NK-92 (cell line): ENCODE results near the gene EVPL.
"Not testable (repeated sequence)": the region's sequence is repeated elsewhere in the genome, so short reads cannot be mapped to it uniquely, and the experiment has no call there.

ENCODE experiments used
- DNase-seq: peaks from one replicate; lab custom pipeline; 2025; ENCODE audit not compliant: unreplicated experiment; lab: John Stamatoyannopoulos, UW

The EVPL gene

DNA sequence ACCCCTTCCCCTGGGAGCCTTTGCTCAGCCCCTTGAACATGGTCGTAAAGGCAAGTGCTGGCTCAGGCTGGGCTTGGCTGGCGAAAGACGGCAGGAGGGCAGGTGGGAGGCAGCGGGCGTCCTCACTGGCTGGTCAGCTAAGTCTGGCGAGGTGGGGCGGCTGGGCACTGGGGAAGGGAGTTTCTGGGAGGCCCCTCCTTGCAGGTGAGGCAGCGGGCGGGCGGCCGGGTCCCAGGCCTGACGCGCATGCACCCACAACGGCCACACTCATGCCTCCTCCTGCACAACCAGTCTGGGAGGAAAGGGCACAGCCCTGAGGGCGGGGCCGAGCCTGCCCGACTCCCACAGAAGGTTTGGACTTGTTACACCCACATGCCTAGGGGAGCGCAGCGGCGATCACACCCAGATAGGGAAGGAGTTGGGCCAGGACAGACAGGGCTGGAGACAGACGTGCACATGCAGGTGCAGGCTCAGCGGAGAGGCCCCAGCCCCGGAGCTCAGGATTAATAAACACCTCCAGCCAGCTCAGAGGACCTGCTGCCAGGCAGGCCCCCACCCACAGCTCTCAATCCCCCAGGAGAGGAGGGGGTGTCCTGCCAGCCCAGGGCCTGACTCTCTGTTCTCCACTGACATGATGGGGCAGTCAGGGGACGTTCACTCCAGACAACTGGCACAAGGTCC lies at the start of gene EVPL:
TSS of gene EVPL (minus strand) at position 148 of the 681 bp plus-strand sequence. CDS start at position 40, 108 bp downstream.
- DNase-seq, result no peak

DNA sequence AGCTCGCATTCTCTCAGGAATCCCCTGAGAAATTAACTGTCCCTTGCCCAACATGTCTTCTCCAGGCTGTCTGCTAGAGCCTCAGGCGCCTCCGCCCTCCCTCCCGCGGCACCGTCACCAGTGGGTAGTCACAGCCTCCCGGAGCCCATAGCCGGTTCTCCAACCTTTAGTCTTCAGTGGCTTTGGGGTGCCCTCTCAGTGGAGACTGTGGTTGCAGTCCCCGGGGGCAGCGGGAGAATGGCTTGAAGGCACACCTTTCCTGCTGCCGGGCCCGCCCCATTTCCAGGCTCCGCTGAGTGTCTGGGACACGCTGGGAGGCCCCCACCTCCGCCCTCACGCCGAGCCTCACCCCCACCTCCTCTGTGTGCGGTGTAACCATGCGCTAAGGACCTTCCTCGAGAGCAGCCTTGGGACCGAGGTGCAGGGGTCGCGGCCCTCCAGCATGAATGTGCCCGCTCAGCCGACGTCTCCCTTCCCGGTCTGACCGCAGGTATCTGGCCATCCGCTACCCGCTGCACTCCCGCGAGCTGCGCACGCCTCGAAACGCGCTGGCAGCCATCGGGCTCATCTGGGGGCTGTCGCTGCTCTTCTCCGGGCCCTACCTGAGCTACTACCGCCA lies 49.1 kb upstream of the EVPL start:
- no peak for DNase-seq

DNA sequence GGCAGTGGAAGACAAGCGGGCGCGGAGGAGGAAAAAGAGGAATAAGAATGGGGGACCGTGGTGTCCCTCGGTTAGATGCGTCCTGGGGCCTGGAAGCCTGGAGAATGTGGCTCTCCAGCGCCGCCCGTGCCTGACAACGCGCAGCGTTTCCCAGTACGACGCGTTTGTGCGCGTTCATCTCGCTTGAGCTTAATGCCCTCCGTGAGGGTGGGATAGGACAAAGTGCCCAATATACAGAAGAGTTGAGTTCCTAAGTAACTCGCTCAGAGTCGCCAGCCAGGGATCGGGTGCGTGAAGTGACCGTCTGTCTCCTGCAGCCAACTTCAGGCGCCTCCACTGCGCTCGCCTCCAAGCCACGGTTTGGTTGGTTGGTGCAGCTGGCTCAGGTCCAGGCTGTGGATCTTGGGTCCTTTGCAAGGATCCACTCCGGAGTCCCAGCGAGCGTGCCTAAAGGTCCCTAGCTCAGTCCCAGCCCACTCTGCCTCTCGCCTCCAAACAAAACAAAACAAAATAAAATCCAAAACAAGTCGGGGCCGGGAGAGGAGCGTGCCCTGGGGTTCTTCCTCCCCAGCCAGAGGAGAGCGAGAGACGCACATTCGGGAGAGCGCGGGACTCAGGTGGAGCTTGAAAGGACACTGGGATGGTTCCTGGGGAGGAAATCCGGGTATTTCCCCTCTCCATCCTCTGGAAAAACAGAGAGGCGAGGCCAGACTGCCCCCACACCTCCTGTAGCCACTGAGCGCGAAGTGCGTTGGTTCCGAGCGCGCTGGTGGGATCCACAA lies 48.4 kb upstream of the EVPL start:
- DNase-seq, result no peak

DNA sequence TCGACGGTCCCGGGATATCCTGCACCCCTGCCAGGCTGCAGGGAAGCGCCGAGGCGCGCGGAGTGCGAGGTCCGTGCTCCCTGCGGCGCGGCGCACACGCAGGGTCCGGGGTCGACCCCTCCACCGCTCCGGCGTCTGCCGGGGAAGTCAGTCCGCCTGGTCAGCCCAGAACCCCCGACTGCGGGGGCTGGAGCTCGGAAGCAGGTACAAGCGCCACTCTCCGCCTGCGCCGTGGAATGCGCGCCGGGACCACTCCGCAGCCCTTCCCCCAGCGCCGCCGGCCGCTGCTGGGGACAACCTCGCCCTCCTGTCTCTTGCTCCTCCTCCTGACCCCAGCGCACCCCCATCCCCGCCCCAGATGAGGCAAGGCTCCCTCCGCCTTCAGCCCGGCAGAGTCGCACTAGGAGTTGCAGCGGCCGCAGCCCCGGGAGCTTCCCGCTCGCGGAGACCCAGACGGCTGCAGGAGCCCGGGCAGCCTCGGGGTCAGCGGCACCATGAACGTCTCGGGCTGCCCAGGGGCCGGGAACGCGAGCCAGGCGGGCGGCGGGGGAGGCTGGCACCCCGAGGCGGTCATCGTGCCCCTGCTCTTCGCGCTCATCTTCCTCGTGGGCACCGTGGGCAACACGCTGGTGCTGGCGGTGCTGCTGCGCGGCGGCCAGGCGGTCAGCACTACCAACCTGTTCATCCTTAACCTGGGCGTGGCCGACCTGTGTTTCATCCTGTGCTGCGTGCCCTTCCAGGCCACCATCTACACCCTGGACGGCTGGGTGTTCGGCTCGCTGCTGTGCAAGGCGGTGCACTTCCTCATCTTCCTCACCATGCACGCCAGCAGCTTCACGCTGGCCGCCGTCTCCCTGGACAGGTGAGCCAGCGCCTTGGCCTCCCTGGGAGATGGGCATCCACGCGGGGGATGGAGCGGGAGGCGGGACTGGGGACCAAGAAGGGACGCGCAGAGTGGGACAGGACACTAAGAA lies 47.6 kb upstream of the EVPL start, which contains the start of gene GALR2:
TSS of gene GALR2 (plus strand) at position 392 of the 974 bp plus-strand sequence. CDS start at position 495, 103 bp downstream.
- no peak for DNase-seq

DNA sequence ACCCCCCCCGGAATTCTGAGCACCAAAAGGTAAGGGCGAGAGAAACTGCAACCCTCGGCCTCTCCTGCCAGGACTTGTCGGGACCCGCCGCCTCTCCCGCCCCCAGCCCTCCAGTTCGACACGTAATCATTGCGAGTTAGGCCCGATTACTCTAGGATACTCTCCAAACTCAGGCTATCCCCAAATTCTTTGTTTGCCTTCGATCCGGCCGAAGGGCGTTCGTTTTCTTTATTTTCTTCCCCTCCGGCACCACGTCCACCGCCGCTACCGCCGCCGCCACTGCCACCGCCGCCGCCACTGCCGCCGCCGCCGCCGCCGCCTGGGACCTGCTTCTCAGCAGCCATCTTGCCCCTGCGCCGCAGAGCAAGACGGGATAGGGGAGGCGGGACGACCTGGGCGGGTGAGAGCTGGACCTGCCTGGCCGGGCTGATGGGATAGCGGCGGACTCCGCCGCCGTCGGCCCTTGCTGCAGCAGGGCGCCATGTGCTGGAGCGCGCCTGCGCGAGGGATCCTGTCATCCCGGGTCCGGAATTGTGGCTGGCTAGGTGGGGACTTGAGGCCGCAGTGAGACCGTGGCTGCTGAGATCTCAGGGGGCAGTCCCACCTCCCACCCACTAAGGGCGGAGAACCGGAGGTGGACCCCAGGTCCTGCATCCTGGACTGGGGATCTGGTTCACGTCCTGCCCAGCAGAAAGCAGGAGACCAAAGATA lies 45.2 kb upstream of the EVPL start, which contains the start of gene SRP68:
TSS of gene SRP68 (minus strand) at position 370 of the 711 bp plus-strand sequence. CDS start at position 344, 26 bp downstream.
- no peak for DNase-seq

DNA sequence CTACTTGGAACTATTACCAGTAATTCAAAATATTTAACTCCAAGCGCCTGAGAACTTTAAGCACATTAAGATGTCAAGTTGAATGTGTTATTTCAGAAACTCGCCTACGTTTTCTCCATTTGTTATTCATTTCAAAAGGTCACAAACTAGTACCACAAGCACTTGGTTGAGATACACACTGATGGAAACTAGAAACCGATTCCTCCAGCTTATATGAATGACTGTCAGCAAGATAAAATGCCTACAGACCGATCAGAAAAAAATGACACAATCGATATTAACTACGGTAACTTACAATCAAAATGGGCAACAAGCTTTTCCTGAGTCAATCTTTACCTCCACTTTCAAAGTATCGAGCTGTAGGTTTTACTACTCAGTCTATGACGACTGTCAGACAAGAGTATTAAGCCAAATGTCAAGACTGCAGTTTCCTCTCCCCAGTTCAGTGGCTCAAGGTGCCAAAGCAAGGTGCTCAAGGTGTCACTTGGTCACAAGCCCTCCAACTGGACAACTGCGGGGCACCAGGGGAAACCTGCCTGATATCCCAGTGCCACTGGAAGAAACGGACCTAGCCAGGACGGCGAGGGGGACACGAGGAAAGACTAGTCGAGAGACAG lies 44.5 kb upstream of the EVPL start:
- no peak for DNase-seq

DNA sequence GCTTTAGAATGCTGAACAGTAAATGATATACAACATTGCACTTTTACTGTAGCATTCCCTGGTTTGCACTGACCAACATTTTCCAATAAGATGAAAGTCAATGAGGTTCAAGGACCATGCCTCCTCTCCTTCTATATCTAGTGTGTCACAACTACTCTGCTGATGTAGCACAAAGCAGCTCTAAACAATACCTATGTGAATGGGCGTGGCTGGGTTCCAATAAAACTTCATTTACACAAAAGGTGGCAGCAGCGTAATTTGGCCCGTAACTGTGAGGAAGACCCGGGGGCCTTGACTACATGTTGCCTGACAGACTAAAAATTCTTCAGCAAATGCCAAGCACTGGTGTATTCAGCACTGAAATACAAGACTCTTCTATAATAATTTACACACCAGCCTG lies 38.7 kb upstream of the EVPL start:
- no peak for DNase-seq

DNA sequence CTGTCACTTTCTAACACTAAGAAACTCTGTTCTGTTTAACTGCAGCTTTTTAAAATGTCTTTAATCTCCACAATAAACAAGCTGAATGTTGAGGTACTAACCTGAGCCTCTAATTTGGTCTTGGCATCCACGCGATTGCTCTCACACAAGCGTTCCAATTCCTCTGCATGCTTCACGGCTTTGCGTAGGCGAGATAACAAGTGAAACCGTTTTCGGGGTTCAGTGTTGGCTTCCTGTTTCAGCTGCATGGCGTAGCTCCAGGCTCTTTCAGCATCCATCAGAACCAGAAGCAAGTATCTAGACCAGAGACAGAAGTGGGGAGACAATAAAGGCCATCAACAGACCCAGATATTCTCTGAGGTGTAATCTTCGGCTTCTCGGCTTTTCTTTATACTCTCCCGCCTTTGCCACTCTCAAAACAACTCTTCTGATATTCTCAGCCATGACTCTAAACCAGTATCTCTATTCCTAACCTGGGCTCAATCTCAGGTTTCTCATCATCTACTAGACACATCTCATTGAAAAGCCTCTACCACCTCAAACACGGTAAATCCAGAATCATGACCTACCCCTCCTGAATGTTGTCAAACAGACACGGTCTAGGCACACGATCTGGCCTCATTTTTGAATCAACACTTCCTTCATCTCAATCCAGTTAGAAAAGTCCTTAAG lies 36.9 kb upstream of the EVPL start:
- DNase-seq, result no peak

DNA sequence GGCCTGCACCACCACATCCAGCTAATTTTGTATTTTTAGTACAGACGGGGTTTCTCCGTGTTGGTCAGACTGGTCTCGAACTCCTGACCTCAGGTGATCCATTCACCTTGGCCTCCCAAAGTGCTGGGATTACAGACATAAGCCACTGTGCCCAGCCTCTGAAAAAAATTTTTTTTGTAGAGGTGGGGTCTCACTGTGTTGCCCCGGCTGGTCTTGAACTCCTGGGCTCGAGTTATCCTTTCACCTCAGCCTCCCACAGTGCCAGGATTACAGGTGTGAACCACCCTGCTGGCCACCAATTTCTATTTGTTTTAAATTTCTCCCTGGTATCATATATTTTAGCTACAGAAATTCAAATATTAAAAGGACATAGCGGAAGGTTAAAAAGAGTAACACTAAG lies 31.2 kb upstream of the EVPL start:
- DNase-seq, result not testable (repeated sequence)

DNA sequence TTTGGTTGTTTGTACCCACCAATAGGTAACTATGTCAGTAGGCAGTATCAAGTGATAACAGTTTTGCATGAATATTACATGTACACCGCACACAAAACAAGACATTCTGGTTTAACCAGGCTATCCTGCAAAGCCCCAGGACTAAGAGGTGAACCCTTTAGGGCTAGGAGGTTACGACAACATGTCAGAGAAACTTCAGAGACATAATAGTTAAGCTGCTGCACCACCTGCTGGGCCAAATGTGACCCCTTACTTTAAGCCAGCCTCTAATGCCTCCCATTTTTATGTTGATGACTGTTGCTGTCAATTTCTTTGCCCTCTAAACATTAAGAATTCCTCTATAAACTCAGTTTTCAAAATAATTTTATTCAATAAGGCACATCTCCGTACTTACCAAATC lies 29.8 kb upstream of the EVPL start:
- no peak for DNase-seq

DNA sequence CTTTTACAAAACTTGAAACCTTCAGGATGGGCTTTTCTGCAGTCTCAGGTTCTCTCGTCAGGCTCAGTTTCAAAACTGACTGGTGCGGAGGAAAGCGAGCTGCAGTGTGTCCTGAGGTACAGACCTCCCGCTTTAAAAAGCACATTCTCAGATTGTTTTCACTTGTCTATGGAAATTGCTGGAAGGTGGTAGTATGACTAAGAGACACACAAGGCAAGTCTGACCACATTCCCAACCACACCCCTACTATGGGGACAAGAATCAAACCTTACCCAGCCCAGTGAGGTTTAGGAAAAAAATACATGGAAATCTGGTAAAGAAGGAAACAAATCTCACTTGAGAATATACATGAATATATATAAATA lies 27.0 kb upstream of the EVPL start:
- DNase-seq, result no peak

DNA sequence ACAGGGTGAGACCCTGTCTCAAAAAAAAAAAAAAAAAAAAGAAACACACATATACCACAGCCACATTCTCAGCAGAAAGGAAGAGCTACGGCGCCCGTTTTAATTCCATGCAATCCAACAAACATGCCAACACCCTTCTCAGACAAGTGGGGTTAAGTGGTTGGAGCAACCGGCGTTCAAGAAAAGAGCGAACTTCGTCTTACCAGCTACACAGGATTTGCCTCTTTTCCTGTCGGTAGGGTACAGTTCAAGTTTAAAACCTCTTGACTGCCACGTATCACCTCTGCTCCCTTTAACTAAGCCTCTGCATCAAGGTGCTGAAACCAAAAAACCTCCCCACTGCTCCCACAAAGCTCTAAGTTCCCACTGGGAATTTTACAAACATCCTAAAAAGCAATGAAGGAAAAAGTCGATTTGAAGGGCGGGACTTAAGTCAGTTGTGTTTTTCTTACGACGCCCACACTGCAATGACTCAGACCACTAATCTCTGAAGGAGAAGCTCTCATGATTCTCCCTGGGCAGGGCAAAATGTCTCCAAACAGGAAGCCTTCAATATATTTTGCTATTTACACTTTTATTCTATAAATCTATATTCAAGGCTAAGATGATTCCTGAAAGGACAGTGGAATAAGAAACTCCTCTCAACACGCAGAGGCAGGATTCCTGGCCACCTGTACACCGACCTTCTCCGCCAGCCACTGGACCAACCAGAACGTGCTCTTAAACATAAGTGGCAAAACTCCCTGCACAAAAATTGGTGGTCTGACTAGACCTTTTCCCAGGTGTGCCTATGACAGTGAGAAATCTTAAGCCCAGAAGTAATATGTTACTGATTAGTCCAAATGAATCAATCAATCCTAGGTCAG lies 26.4 kb upstream of the EVPL start:
- no peak for DNase-seq

DNA sequence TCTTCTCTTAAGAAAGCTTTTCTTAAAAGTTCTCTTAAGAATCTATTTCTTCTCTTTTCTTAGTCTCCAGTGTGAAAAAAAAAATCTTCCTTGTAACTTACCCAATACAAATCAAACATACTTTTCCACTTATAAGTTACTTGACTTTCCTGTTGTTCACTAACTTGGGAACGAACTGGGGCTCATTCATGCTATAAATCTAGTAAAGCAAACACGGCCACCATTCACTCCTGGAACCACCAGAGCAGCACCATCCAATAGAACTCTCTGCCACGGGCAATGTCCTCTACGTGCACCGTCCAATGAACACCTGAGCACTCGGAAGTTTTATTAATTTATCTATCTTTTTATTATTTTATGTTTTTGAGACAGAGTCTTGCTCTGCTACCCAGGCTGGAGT lies 24.5 kb upstream of the EVPL start:
- DNase-seq, result no peak

DNA sequence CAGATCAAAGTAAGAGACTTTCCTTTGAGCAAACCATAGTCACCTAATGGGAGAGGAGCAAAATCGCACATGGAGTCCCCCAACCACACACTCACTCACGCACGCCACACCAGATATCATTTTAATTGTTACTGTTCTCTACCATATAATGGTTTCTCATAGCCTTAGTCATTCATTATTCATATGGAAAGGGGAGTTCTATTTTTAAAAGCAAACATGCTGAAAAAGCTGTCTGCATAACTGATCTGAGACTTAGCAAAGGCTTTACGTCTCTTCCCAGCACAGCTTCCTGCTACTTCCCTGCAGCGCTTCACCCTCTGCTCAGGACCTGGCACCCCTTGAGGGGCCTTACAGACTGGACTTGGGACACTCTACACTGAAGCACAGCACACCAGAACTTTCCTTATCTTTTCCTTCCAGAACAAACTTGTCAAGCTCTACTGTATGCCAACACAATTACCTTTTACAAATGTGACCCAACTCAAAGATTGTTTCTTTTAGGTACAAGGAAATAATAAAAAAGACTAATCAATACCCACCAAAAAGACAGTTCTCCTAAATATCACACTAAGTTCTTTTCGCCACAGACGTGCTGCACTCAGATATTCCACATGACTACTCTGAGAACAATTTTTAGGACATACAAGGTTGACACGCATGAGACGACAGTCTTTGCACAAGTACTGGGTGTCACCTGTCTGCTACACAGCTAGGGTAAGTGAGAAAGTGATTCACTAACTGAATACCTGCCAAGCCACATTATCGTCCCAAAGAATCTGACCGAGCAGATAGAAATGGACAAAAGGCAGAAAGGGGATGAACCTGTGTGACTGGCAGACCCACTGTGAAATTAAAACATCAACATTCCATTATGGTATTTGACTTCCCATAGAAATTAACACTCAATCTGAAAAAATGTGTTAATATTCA lies 23.7 kb upstream of the EVPL start:
- no peak for DNase-seq

DNA sequence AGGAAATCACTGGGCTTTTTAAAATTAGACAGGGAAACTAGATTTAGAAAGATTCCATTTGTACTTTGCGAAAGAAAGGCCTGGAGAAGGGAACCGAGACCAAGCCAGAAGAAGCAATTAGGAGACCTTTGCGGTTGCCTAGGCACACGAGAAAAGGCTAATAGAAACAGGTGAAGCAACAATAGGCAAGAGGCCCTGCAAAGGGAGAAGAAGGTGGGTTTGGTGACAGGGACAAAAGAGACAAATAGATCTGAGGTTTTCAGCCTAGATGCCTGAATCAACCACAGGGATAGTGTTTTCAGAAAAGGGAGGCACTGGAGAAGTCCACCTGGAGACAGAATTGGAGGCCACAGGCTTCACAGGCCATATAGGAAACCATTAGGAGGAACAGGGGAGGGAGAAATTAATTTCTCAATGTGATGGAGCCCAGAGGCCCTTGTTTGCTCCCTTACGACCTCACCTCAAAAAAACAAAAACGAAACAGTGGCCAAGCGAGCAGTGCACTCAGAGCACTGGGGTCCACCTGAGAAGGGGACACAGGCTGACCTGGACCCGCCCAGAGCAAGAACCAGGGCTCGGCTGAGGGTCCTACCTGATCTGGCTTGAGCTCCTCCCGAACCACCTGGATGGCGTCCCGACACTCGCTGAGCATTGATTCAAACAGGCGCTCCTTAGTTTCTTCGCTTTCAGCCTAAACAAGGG lies 22.9 kb upstream of the EVPL start:
- no peak for DNase-seq

DNA sequence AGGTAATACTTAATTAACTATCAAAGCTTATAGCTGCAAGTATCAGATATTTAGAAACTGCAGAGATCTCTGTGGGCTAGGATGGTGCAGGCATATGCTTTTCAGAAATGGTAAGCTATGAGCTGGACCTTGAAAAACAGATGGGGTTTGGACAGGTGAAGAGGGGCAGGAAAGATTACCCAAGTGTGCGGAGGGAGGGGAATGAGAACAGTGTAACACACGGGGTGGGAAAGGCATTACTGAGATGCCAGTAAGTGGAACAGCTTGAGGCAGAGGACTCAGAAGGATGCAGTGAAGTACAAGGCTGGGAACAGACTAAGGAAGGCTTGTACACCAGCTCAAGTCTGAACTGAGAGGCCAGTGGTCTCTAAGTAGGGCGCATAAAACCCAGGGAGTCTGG lies 22.1 kb upstream of the EVPL start:
- no peak for DNase-seq

DNA sequence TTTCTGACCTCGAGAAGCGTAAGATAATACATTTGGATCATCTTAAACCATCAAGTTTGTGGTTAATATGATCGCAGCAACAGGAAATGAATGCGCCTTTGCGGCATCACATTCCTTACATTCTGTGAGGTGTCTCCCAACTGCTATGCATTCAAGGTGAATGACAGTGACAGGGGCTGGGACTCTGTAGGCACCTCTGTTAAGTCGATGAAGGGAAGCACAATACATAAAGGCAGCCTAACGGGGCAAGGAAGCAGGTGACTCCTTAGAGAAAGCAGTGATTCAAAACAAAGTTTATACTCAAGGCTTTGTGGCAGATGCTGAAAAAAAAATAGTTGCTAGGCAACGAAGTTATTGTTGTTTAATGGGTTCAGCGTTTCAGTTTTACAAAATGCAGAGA lies 21.6 kb upstream of the EVPL start:
- DNase-seq, result no peak
